AG04450 (cell line): ENCODE data around the gene CMSS1. TPM values are rescaled to one million over a fixed set of nuclear protein-coding genes. Genes with fewer than 3 reads are reported as not detected.

Experiments used
- CTCF ChIA-PET: fragments of 300-600, 350-600 bp; formaldehyde crosslinking; extraction: SDS; loops from one replicate; lab custom pipeline; 2022; ENCODE audit warnings: antibody characterized with exemption, inconsistent platforms; lab: Charles Lee
- POLR2A ChIA-PET: fragments of 350-600 bp; formaldehyde crosslinking; extraction: SDS; loops from one replicate; lab custom pipeline; 2021; ENCODE audit warnings: antibody characterized with exemption, inconsistent platforms; lab: Yijun Ruan, JAX
- DNase-seq: peaks from one replicate; pipeline ENCODE4 v3.0.0-alpha.2; 2011; ENCODE audit warnings: low read depth, low spot score
- H3K27ac ChIP-seq: one replicate; pipeline ENCODE4 v1.5.1; 2012; ENCODE audit warnings: low read depth, low read length, control low read depth
- H3K27me3 ChIP-seq: one replicate; pipeline ENCODE4 v1.6.0; 2012; ENCODE audit warnings: low read length; ENCODE audit not compliant: control insufficient read depth, insufficient read depth
- H3K4me3 ChIP-seq: 2 replicates; pipeline ENCODE4 v1.5.1; 2011; ENCODE audit warnings: mild to moderate bottlenecking, low read depth, low read length, control low read depth
- H3K9me3 ChIP-seq: 2 replicates; pipeline ENCODE4 v1.5.1; 2012; ENCODE audit warnings: low read length; ENCODE audit not compliant: control insufficient read depth, insufficient read depth
- polyA plus RNA-seq: library from polyadenylated mRNA; depleted of rRNA; stranded (reverse); fragments of >200 nt; gene quantifications from 2 replicates; pipeline ENCODE4 v1.2.3, GENCODE V29; 2011
- TF ChIP-seq, protein P1 (sequence below): IDR thresholded peaks from 2 replicates; pipeline ENCODE4 v1.5.1; 2011; ENCODE audit warnings: low read depth, low read length, control low read depth, inconsistent platforms

CMSS1 gene
- polyA plus RNA-seq, 1 experiment: 15.7 TPM

DNA sequence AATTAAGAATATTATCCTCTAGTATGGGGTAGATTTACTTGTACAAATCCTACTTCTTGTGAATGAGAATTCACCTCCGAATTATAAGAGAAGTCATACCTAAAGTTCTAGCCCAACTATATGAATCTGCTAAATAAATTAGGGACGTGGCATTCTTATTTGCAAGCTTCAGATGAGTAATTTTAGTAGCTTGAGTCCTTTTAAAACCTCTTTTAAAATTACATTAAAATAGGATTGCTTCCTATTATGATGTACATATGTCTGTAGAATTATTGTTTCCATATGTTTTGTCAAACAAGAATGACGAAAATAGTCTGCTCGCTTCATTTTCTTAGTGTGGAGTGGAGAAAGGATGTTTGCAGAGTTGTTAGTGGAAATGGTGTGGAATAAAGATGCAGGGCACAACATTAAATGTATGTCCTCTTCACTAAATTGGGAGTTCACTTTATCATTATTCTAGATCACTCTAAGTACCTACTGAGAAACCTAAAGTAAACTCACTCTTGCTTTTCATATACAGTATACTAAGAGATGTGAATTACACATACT, 59.4 kb downstream of the CMSS1 start:
- H3K27ac ChIP-seq: no peak overlapping the region
- no peaks in the 10 kb centered on the region for H3K27me3 ChIP-seq
- H3K9me3 ChIP-seq: no peaks in the 10 kb centered on the region
- POLR2A ChIA-PET: no interaction called here
- peak overlapping the region; percentile 89; the same call in 1 of the 2 replicates for H3K4me3 ChIP-seq
- CTCF ChIA-PET: interaction anchor here (1.5 kb wide), 1 partner anchor 34 kb away, joined by 6 read pairs; no protein-coding TSS in a partner anchor
- TF ChIP-seq, protein P1, sequence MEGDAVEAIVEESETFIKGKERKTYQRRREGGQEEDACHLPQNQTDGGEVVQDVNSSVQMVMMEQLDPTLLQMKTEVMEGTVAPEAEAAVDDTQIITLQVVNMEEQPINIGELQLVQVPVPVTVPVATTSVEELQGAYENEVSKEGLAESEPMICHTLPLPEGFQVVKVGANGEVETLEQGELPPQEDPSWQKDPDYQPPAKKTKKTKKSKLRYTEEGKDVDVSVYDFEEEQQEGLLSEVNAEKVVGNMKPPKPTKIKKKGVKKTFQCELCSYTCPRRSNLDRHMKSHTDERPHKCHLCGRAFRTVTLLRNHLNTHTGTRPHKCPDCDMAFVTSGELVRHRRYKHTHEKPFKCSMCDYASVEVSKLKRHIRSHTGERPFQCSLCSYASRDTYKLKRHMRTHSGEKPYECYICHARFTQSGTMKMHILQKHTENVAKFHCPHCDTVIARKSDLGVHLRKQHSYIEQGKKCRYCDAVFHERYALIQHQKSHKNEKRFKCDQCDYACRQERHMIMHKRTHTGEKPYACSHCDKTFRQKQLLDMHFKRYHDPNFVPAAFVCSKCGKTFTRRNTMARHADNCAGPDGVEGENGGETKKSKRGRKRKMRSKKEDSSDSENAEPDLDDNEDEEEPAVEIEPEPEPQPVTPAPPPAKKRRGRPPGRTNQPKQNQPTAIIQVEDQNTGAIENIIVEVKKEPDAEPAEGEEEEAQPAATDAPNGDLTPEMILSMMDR: no peak
- DNase-seq: no peak

DNA sequence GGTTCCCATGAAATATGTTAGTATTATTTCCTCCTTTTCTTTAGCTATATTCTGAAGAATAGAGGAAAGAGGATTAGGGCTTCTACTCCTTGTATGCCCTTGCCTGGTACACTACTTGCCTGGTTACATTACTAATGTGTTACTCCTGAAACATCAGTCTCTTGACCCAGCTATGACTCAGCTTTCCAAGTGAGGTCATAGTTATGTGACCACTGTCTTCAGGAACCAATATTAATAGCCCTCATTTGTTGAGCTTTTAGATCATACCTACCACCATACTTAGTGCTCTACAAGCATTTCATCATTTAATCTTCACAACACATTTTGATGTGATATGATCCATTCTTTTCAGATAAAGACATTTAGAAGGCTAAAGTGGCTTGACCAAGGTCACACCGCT, 60.3 kb downstream of the CMSS1 start:
- H3K27me3 ChIP-seq: no peaks in the 10 kb centered on the region
- TF ChIP-seq, protein P1: no peak
- H3K4me3 ChIP-seq: no peak overlapping the region
- ChIA-PET CTCF (interaction anchor here (1.1 to 1.5 kb wide), 2 partner anchors 35 to 376 kb away, joined by 4 to 6 read pairs; no protein-coding TSS in a partner anchor), POLR2A (no interaction called here)
- no peaks in the 10 kb centered on the region for H3K9me3 ChIP-seq
- no peak overlapping the region for H3K27ac ChIP-seq
- no peak for DNase-seq

DNA sequence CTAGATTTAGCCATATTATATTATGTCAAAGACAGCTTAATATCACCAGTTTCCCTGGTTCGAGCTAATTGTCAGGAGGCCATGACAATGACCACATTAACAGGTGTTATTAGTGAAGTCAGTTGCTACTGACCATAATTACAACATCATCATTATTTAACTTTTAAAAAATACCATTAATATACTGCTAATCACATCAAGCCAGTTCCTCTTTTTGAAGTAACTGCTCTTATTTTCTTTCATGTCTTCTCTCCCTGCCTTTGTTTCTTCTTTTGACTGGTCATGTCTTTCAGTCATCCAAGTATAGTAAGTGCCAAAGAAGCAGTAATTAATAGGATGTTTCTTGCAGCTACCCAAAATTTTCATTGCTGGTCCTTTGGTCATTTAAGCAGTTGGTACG, 61.6 kb downstream of the CMSS1 start:
- Histone ChIP-seq H3K27ac (no peak overlapping the region), H3K27me3 (no peaks in the 10 kb centered on the region), H3K9me3 (no peaks in the 10 kb centered on the region), H3K4me3 (no peak overlapping the region)
- DNase-seq: no peak
- CTCF ChIA-PET: no interaction called here
- POLR2A ChIA-PET: no interaction called here
- TF ChIP-seq, protein P1: no peak

DNA sequence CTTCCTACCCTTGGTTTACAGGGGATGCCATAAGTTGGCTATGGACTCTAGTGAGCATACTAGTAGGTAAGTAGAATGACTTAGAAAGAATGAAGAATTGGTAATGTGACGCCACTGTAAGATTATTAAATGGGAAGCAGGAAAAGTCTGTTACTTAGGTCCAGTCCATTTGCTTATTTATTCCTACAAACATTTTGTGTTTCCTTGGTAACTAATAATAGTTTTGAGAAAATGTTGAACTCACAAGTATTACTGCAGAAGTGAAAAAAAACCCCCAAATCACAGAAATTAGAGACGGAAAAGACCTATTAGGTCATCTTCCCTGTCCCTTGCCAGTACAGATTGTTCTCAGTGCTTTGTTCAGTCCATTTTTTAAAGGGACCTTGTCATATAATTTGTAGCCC, 63.5 kb downstream of the CMSS1 start:
- ChIA-PET CTCF (interaction anchor here (0.6 kb wide), 1 partner anchor 222 kb away, joined by 3 read pairs; no protein-coding TSS in a partner anchor), POLR2A (no interaction called here)
- TF ChIP-seq, protein P1: no peak
- DNase-seq: no peak
- no peak overlapping the region for H3K4me3 ChIP-seq
- H3K27me3 ChIP-seq: no peaks in the 10 kb centered on the region
- no peaks in the 10 kb centered on the region for H3K9me3 ChIP-seq
- no peak overlapping the region for H3K27ac ChIP-seq

DNA sequence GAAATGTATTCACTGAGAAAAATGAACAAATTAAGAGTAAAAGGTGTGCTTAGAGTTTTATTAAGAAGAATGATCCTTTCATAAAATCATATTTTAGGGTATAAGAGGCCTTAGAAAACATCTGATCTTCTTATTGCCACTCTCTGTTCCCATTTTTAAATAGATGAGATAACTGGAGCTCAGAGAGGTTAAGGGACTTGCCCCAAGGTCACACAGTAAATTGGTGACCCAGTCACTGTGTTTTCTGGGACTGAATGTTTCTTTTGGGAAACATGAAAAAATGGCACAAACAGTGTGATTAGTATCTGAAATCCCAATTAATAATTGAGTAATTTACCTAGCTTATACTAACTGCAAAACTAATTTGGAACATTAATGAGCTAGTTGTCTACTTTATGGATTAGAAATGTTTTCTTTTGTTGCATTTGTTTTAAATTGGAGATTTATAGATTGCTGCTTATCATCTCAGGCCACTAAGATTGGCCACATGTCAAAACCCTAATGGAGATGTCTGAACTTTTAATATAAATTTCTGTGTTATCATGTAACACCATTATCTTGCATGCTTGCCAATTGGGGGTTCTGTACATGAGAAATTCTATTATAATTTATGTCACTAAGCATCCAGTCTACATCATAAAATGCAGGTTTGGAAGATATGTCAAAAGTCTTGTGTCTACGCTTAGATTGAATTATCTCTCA, 64.9 kb downstream of the CMSS1 start:
- Histone ChIP-seq H3K4me3 (no peak overlapping the region), H3K9me3 (no peaks in the 10 kb centered on the region), H3K27ac (no peak overlapping the region), H3K27me3 (no peaks in the 10 kb centered on the region)
- POLR2A ChIA-PET: no interaction called here
- CTCF ChIA-PET: no interaction called here
- no peak for DNase-seq
- TF ChIP-seq, protein P1: no peak
